GM12864 (cell line): ENCODE data around the gene FAM111A.
A peak's percentile ranks its signal among the peaks of the same experiment; 100 is the strongest.

Experiments
- DNase-seq: peaks from one replicate; pipeline ENCODE4 v3.0.0-alpha.2; 2011; ENCODE audit warnings: low read depth
- H3K4me3 ChIP-seq: 2 replicates; pipeline ENCODE4 v1.5.1; 2011; ENCODE audit warnings: mild to moderate bottlenecking, low read depth, low read length, control low read depth
- CTCF ChIP-seq: IDR thresholded peaks from 2 replicates; pipeline ENCODE4 v1.5.1; 2011; ENCODE audit warnings: low read depth, mild to moderate bottlenecking, moderate library complexity, low read length, control low read depth, inconsistent platforms; ENCODE audit errors: missing control alignments

The FAM111A gene

GRCh38 chr11:59171508-59172322 lies 29.1 kb downstream of the FAM111A start, which contains the start of gene DTX4:
TSS of gene DTX4 (plus strand) at chr11:59172132. CDS start at chr11:59172596, 464 bp downstream.
- peak within 1 kb of the TSS; percentile 79 for H3K4me3 ChIP-seq
- TF ChIP-seq CTCF, result peak; percentile 93
- DNase-seq, result peak; percentile 74

GRCh38 chr11:59172345-59173079 lies 29.9 kb downstream of the FAM111A start:
- peak; percentile 3 for TF ChIP-seq CTCF
- peak overlapping the region; percentile 79 for H3K4me3 ChIP-seq
- DNase-seq, result peak; percentile 59

- peak overlapping the region; percentile 79 for H3K4me3 ChIP-seq
- no peak for TF ChIP-seq CTCF
- DNase-seq, result no peak
These were observed 30.7 kb downstream of the FAM111A start for GRCh38 chr11:59173080-59173963.

- TF ChIP-seq CTCF, result no peak
- H3K4me3 ChIP-seq, result peak overlapping the region; percentile 79
- DNase-seq, result no peak
These were observed 31.5 kb downstream of the FAM111A start for GRCh38 chr11:59173964-59174663.

- H3K4me3 ChIP-seq, result no peak overlapping the region
- no peak for TF ChIP-seq CTCF
- no peak for DNase-seq
These were observed 32.0 kb downstream of the FAM111A start for GRCh38 chr11:59174664-59175033.

GRCh38 chr11:59175091-59175501 lies 32.4 kb downstream of the FAM111A start:
- TF ChIP-seq CTCF, result no peak
- DNase-seq, result no peak
- no peak overlapping the region for H3K4me3 ChIP-seq
